Measurements from ENCODE around the gene CATSPERE. TPM values are rescaled to one million over a fixed set of nuclear protein-coding genes. Genes with fewer than 3 reads are reported as not detected.

Gene CATSPERE
- total and polyA plus RNA-seq, 10 donors: 0.50 to 4.0 (median 1.1) TPM

GRCh38 chr1:244599937-244600350, 138.9 kb downstream of the CATSPERE start:
- no peak for DNase-seq
- H3K4me3 ChIP-seq: no peak overlapping the region

GRCh38 chr1:244601336-244601735, 140.3 kb downstream of the CATSPERE start:
- Histone ChIP-seq H3K36me3 (no peaks in the 10 kb centered on the region), H3K4me1 (no peaks in the 10 kb centered on the region), H3K27me3 (replicated peaks in 1 of 7) (peaks cover 0 to 14% (median 0%) of the 10 kb centered on the region in 7 donors), H3K27ac (no peak overlapping the region), H3K4me3 (no peak overlapping the region), H3K9me3 (no peaks in the 10 kb centered on the region)
- DNase-seq: no peak
- TF ChIP-seq POLR2A (IDR thresholded peaks at IDR 0.05): no peak
- no peak for TF ChIP-seq POLR2AphosphoS5 (IDR thresholded peaks at IDR 0.05)
- no peak for TF ChIP-seq CTCF (IDR thresholded peaks at IDR 0.05 in 8 of 11, conservative IDR thresholded peaks at IDR 0.05 in 3 of 11)
- intact Hi-C loops (cut with DNase I; ENCODE audit: low total_unique reads): loop anchor here (5.0 kb wide), 1 partner anchor 441 kb away; no protein-coding TSS in a partner anchor
- WGBS, 5 donors: 85 to 94% (median 90%) methylated on average over 7 to 8 of the region's 8 CpGs

More at GRCh38 chr1:244599937-244600350, 138.9 kb downstream of the CATSPERE start:
- TF ChIP-seq POLR2AphosphoS5 (IDR thresholded peaks at IDR 0.05): no peak
- no peak for TF ChIP-seq POLR2A (IDR thresholded peaks at IDR 0.05)
- TF ChIP-seq CTCF (IDR thresholded peaks at IDR 0.05 in 8 of 11, conservative IDR thresholded peaks at IDR 0.05 in 3 of 11): no peak
- Histone ChIP-seq H3K9me3 (no peaks in the 10 kb centered on the region), H3K36me3 (no peaks in the 10 kb centered on the region), H3K27me3 (replicated peaks in 1 of 7) (peaks cover 0 to 14% (median 0%) of the 10 kb centered on the region in 7 donors), H3K27ac (no peak overlapping the region), H3K4me1 (no peaks in the 10 kb centered on the region)
- 44 to 63% (median 51%) methylated on average over 7 of the region's 7 CpGs for WGBS, 5 donors
- intact Hi-C loops (cut with DNase I; ENCODE audit: low total_unique reads): loop anchor here (5.0 kb wide), 1 partner anchor 442 kb away; no protein-coding TSS in a partner anchor

- Histone ChIP-seq H3K27me3 (replicated peaks in 1 of 7) (peaks cover 0 to 14% (median 0%) of the 10 kb centered on the region in 7 donors), H3K27ac (no peak overlapping the region), H3K36me3 (no peaks in the 10 kb centered on the region), H3K4me3 (no peak overlapping the region), H3K9me3 (no peaks in the 10 kb centered on the region), H3K4me1 (no peaks in the 10 kb centered on the region)
- TF ChIP-seq CTCF (IDR thresholded peaks at IDR 0.05 in 8 of 11, conservative IDR thresholded peaks at IDR 0.05 in 3 of 11) (peak; percentile 68 to 87 (median 81)), POLR2AphosphoS5 (IDR thresholded peaks at IDR 0.05) (no peak), POLR2A (IDR thresholded peaks at IDR 0.05) (no peak)
- intact Hi-C loops (cut with DNase I; ENCODE audit: low total_unique reads): loop anchor here (2.0 to 5.0 kb wide), 2 partner anchors 193 to 439 kb away; no protein-coding TSS in a partner anchor
- DNase-seq: no peak
Observed at GRCh38 chr1:244603498-244603897, 142.4 kb downstream of the CATSPERE start.

- 85 to 91% (median 86%) methylated on average over 6 of the region's 6 CpGs for WGBS, 5 donors
- H3K4me3 ChIP-seq: no peak overlapping the region
- intact Hi-C loops (cut with DNase I; ENCODE audit: low total_unique reads): no loop called here
Observed at GRCh38 chr1:244605835-244606370, 144.8 kb downstream of the CATSPERE start.

More at GRCh38 chr1:244605835-244606370, 144.8 kb downstream of the CATSPERE start:
- no peak overlapping the region for H3K27ac ChIP-seq
- H3K36me3 ChIP-seq: no peaks in the 10 kb centered on the region
- DNase-seq: no peak
- H3K4me1 ChIP-seq: no peaks in the 10 kb centered on the region
- no peak for TF ChIP-seq POLR2AphosphoS5 (IDR thresholded peaks at IDR 0.05)
- no peak for TF ChIP-seq POLR2A (IDR thresholded peaks at IDR 0.05)
- TF ChIP-seq CTCF (IDR thresholded peaks at IDR 0.05 in 8 of 11, conservative IDR thresholded peaks at IDR 0.05 in 3 of 11): no peak
- no peaks in the 10 kb centered on the region for H3K9me3 ChIP-seq
- H3K27me3 ChIP-seq (replicated peaks in 1 of 7): peaks cover 0 to 14% (median 0%) of the 10 kb centered on the region in 7 donors
